Measurements from ENCODE around the gene KISS1R.

The KISS1R gene

GRCh38 chr19:934865-935479 is 17.8 kb downstream of the KISS1R start:
- H3K4me3 ChIP-seq (ENCODE audit: control insufficient read depth, low read depth, low read length): no peak overlapping the region
- DNase-seq (ENCODE audit: low read depth): peak; percentile 48
- TF ChIP-seq CTCF (conservative IDR thresholded peaks at IDR 0.05; ENCODE audit: control insufficient read depth, insufficient read depth, low read depth, low read length): no peak

- H3K4me3 ChIP-seq (ENCODE audit: control insufficient read depth, low read depth, low read length): no peak overlapping the region
- DNase-seq (ENCODE audit: low read depth): no peak
- TF ChIP-seq CTCF (conservative IDR thresholded peaks at IDR 0.05; ENCODE audit: control insufficient read depth, insufficient read depth, low read depth, low read length): no peak
Observed at GRCh38 chr19:936175-936546, 19.0 kb downstream of the KISS1R start.

GRCh38 chr19:937259-937694 is 20.1 kb downstream of the KISS1R start:
- no peak for TF ChIP-seq CTCF (conservative IDR thresholded peaks at IDR 0.05; ENCODE audit: control insufficient read depth, insufficient read depth, low read depth, low read length)
- H3K4me3 ChIP-seq (ENCODE audit: control insufficient read depth, low read depth, low read length): no peak overlapping the region
- DNase-seq (ENCODE audit: low read depth): no peak

- TF ChIP-seq CTCF (conservative IDR thresholded peaks at IDR 0.05; ENCODE audit: control insufficient read depth, insufficient read depth, low read depth, low read length): no peak
- no peak for DNase-seq (ENCODE audit: low read depth)
- H3K4me3 ChIP-seq (ENCODE audit: control insufficient read depth, low read depth, low read length): no peak overlapping the region
Observed at GRCh38 chr19:938233-938923, 21.2 kb downstream of the KISS1R start.

GRCh38 chr19:939439-939838 is 22.3 kb downstream of the KISS1R start:
- no peak for DNase-seq (ENCODE audit: low read depth)
- H3K4me3 ChIP-seq (ENCODE audit: control insufficient read depth, low read depth, low read length): no peak overlapping the region
- no peak for TF ChIP-seq CTCF (conservative IDR thresholded peaks at IDR 0.05; ENCODE audit: control insufficient read depth, insufficient read depth, low read depth, low read length)

- H3K4me3 ChIP-seq (ENCODE audit: control insufficient read depth, low read depth, low read length): no peak overlapping the region
- DNase-seq (ENCODE audit: low read depth): no peak
- no peak for TF ChIP-seq CTCF (conservative IDR thresholded peaks at IDR 0.05; ENCODE audit: control insufficient read depth, insufficient read depth, low read depth, low read length)
Observed at GRCh38 chr19:939922-940321, 22.8 kb downstream of the KISS1R start.
